ENCODE measurements around the gene UTP11. TPM values are rescaled to one million over a fixed set of nuclear protein-coding genes. Genes with fewer than 3 reads are reported as not detected.

The UTP11 gene
- total RNA-seq, 4 donors from 2014 or later = 36.1 to 43.9 (median 39.4) TPM

- peak overlapping the region in 2 of 3 donors; percentile 20 to 42 for H3K4me3 ChIP-seq (replicated peaks in 1 of 3)
- DNase-seq = peak; percentile 23 to 57
- no peaks in the 10 kb centered on the region for H3K36me3 ChIP-seq
- no peaks in the 10 kb centered on the region for H3K27me3 ChIP-seq
- 7 to 10% methylated on average over 13 to 28 of the region's 46 CpGs for WGBS, 2 donors
- peaks cover 12 to 41% of the 10 kb centered on the region in 2 donors for H3K4me1 ChIP-seq
- peak overlapping the region; percentile 39 to 64 (median 58) for H3K27ac ChIP-seq
- intact Hi-C loops (cut with DNase I) = no loop called here
- TF ChIP-seq POLR2A (IDR thresholded peaks at IDR 0.05) (peak in 1 of 2 donors; percentile 41), CTCF (IDR thresholded peaks at IDR 0.05) (no peak)
- H3K9me3 ChIP-seq = no peaks in the 10 kb centered on the region
Observed at GRCh38 chr1:37995751-37996345, 16.7 kb upstream of the UTP11 start.

GRCh38 chr1:37997256-37998088 lies 15.1 kb upstream of the UTP11 start:
- Histone ChIP-seq H3K27me3 (no peaks in the 10 kb centered on the region), H3K4me3 (replicated peaks in 1 of 3) (no peak overlapping the region), H3K9me3 (no peaks in the 10 kb centered on the region), H3K36me3 (no peaks in the 10 kb centered on the region), H3K4me1 (peaks cover 12 to 49% of the 10 kb centered on the region in 2 donors), H3K27ac (peak overlapping the region in 2 of 3 donors; percentile 23 to 38)
- WGBS, 2 donors = 93% methylated on average over 18 to 23 of the region's 25 CpGs
- DNase-seq = no peak
- TF ChIP-seq POLR2A (IDR thresholded peaks at IDR 0.05) (no peak), CTCF (IDR thresholded peaks at IDR 0.05) (no peak)
- intact Hi-C loops (cut with DNase I) = no loop called here

GRCh38 chr1:37998089-37998808 lies 14.3 kb upstream of the UTP11 start:
- no peak for TF ChIP-seq POLR2A (IDR thresholded peaks at IDR 0.05)
- no peak for TF ChIP-seq CTCF (IDR thresholded peaks at IDR 0.05)
- no peak for DNase-seq
- Histone ChIP-seq H3K4me1 (peaks cover 12 to 52% of the 10 kb centered on the region in 2 donors), H3K27ac (peak overlapping the region in 2 of 3 donors; percentile 76 to 78), H3K27me3 (no peaks in the 10 kb centered on the region), H3K36me3 (no peaks in the 10 kb centered on the region), H3K9me3 (no peaks in the 10 kb centered on the region), H3K4me3 (replicated peaks in 1 of 3) (no peak overlapping the region)
- intact Hi-C loops (cut with DNase I) = no loop called here
- 88 to 93% methylated on average over 8 to 9 of the region's 9 CpGs for WGBS, 2 donors

GRCh38 chr1:37998913-37999429 lies 13.6 kb upstream of the UTP11 start:
- Histone ChIP-seq H3K36me3 (no peaks in the 10 kb centered on the region), H3K27ac (peak overlapping the region; percentile 71 to 78 (median 76)), H3K4me1 (peaks cover 16 to 55% of the 10 kb centered on the region in 2 donors), H3K9me3 (no peaks in the 10 kb centered on the region), H3K27me3 (no peaks in the 10 kb centered on the region), H3K4me3 (replicated peaks in 1 of 3) (no peak overlapping the region)
- intact Hi-C loops (cut with DNase I) = no loop called here
- 73 to 86% methylated on average over 7 to 16 of the region's 16 CpGs for WGBS, 2 donors
- TF ChIP-seq CTCF (IDR thresholded peaks at IDR 0.05) (no peak), POLR2A (IDR thresholded peaks at IDR 0.05) (no peak)
- no peak for DNase-seq

Measured in thyroid gland (tissue), 4 donors.